HG03135 (cell line): ENCODE measurements around the gene OLFM1.
"Not testable (repeated sequence)": the region's sequence is repeated elsewhere in the genome, so short reads cannot be mapped to it uniquely, and the experiment has no call there.

Experiments
- ATAC-seq: cut with Tn5 transposase; IDR thresholded peaks from one replicate; pipeline ENCODE4 v1.9.1; 2021; ENCODE audit warnings: mild to moderate bottlenecking, moderate library complexity; ENCODE audit not compliant: unreplicated experiment

Gene OLFM1

DNA sequence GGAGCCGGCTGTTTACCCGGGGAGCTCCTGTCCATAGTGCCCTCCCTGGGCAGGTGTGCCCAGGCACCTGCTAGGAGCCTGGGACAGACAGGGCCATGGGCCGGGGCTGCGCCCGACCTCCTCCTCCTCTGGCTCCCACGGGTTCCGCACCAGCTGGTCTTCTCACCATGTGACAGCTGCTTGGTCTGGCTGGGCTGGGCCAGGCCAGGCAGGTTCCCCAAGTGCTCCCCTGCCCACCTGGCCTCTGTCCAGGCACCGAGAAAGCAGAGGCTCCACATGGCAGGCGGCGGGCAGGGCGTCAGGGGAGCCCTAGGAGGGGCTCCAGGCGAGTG lies 60.0 kb downstream of the OLFM1 start:
- no peak for ATAC-seq

DNA sequence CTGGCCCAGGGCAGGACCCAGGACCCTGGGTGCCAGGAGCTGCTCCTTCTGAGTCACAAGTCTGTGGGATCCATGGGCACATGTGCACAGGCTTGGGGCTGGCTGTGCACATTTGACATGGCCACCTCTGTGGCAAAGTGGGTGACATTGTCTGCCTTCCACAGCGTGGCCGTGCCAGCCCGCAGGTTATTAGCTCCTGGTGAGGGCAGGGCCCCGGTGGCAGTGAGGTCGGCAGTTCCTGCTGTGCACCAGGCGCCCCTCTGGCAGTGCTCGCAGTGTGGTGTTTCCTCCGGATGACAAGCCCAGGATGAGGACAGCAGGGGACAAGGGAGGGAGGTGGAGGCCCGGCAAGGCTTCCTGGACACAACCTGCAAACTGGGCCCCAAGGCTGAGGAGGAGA lies 60.5 kb downstream of the OLFM1 start:
- no peak for ATAC-seq

DNA sequence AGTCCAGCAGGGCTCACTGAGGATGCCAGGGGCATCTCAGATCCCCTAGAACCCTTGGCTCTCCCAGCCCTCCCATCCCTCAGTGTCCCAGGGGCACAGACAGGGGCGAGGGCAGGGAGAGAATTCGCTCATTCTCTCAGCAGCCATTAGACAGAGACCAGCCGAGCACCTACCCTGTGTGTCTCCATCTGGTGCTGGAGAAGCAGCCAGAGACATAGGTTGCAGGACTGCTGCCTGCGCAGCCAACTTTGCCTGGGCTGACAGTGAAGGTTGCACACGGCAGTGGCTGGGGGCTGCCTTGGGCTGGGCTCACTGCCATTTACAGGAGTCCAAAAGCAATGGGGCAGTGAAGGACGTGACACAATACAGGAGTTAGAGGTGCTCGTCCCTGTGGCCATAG lies 60.9 kb downstream of the OLFM1 start:
- no peak for ATAC-seq

DNA sequence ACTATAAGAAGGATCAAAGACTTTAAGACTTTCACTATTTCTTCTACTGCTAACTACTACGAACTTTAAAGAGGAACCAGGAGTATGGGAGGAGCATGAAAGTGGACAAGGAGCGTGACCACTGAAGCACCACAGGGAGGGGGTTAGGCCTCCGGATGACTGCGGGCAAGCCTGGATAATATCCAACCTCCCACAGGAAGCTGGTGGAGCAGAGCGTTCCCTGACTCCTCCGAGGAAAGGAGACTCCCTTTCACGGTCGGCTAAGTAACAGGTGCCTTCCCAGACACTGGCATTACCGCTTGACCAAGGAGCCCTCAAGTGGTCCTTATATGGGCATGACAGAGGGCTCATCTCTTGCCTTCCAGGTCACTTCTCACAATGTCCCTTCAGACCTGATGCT lies 62.4 kb downstream of the OLFM1 start:
- not testable (repeated sequence) for ATAC-seq

DNA sequence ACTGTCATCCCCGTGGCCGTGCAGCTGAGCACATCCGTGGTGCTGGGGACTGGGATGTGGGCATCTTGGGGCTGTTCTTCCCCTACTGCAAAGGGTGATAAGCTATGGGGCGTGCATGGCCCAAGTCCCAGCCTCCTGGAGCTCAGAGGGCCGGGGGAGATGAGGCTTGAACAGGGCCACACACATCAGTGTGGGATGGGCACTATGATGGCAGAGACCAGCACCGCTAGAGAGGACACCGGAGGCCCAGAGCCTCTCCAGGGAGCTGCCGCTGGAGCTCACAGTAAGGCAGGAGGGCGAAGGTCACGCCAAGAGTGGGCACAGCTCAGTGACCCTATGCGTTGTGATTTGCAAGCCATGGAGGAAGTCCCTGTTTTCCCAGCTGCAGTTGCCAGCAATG lies 63.5 kb downstream of the OLFM1 start:
- ATAC-seq: no peak

DNA sequence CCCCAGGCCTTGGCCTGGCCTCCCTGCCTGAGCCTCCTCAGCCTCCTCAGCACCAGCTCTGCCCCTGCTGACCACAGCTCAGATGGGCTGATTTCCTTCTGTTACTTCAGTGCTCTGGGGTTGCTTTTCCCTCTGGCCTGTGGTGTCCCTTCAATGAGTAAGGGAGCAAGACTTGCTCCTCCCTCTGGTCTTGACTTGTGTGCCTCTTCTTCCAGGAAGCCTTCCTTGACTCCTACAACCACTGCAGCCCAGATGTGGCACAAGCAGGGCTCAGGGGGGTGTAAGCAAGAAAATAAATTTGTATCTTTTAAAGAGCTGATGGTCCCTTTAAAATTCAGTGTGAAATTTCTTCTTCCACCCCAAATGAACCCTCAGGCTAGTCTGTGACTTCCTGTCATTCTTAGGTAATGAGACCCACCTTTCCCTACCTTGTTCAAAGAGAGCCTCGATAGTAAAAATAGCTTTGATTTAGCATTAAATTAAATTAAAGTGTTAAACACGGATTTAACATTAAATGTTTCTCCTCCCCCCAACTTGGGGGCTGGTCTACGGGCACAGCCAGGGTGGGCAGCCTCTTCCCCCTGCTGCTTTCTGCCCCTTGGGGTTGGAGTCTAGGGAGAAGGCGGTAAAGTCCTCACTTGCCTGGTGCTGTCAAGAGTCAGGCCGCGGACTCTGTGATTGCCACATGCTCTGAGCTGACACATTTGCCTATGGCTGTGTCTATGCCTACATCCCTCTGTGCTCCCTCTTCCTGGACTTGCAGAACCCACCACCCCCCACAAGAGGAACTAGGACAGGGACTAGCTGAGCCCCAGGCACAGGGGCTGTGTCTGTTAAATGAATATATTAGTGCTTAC lies 64.5 kb downstream of the OLFM1 start:
- ATAC-seq: no peak

DNA sequence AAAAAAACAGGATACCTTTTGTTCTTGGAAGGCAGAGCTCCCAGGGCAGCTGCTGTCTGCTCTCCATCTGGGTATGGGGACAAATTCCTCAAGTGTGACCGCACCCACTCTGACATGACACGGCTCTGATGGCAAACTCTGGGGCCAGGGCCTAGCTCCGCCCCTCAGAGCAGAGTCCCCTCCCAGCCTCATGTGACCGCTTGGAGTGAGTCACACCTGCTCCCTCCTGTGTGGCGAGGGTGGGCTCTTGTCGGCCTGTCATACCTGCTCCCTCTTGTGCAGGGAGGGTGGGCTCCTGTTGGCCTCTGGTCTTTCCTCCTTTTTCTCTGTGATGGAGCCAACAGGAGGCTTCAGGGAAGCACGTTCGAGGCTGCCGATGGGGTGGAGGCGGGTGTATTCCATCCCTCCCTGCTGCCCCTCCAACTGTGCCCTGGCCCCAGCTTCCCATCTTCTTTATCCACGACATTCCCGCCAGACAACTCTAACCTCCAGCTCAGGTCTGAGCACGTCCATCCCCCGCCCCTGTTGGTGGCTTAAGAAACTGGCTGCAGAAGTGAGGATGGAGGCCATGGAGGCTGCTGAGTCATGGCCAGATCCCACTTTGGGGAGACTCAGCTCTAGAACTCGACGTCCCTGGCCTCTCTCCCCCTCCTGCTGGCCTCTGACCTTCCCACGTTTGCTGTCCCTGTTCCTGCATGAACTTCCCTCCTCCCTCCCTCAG lies 65.3 kb downstream of the OLFM1 start:
- no peak for ATAC-seq

DNA sequence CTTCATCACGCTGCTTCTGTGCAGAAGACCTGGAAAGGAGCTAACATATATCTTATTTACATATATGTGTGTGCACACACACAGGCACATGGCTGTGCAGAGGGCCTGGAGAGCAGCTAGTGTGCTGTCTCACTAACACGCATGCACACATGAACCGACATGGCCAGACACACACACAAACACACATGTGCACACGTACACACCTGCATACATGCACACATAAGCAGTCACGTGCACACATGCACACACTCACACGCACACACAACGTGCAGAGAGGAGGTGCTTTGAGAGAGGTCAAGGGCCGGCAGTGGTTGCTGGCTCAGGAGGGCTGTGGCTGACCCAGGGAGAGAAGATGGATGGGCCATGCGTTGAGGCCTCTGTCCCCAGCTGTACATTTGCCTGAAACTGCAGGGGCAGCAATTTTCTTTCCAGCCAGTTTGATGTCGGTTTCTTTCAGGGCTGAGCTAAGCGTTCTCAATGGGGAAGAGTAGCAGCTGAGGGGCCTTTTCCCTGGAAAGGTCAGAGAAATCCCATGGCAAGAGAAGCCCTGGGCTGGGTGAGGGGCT lies 66.7 kb downstream of the OLFM1 start:
- ATAC-seq: no peak

DNA sequence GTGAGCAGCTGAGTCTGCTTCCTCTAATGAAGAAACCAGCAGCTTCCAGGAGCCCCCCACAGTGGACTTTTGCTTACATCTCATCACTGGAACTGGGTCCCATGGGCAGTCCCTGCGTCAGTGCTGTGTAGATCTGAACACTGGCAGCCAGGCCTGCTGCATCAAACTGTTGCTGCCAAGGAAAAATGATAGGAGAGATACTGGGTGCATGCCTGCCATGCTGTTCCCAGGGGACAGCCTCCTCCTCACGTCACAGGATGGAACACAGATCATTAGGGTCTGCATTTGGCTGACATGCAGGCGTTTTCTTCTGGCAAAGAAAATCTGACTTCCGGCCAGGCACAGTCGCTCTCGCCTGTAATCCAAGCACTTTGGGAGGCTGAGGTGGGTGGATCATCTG lies 67.9 kb downstream of the OLFM1 start:
- no peak for ATAC-seq

DNA sequence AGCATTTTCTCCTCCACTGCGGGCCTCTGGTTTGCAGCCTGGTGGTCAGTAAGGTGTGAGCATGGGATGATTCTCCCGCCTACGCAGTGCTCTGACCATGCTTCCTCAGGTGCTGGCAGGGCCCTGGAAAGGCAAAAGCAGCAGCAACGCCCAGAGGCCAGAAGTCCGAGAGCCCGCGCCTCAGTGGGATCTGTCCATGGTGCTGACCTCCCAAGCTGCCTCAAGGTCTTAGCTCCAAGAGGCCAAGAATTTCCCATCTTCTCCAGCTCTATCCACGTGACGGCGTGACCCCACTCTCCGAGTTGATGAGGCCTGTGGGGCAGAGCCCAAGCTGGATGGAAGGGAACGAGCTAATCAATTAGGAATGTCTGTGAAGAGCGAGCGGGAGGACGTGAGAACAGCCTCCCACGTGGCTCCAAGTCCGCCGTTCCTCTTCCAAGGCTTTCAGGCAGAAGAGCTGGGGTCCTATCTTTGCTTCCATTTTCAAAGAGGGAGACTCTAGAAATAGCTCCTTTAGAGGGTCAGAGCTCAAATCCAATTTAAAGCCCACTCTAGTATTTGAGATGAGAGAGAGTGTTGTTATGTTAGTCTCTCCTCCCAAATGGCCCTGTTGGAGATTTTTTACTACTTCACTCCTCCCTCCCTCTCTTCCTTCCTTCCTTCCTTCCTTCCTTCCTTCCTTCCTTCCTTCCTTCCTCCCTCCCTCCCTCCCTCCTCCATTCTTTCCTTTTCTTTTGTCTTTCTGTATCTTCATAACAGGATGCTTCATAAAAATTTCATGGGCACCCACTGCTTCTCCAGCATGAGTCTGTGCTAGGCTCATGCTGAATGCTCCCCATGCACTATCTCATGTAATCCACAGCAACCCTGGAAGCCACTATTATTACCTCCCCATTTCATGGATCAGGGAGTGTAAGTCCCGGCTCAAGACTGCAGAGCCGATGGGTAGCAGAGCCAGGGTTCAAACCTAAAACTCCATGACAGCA lies 69.3 kb downstream of the OLFM1 start:
- ATAC-seq: no peak

DNA sequence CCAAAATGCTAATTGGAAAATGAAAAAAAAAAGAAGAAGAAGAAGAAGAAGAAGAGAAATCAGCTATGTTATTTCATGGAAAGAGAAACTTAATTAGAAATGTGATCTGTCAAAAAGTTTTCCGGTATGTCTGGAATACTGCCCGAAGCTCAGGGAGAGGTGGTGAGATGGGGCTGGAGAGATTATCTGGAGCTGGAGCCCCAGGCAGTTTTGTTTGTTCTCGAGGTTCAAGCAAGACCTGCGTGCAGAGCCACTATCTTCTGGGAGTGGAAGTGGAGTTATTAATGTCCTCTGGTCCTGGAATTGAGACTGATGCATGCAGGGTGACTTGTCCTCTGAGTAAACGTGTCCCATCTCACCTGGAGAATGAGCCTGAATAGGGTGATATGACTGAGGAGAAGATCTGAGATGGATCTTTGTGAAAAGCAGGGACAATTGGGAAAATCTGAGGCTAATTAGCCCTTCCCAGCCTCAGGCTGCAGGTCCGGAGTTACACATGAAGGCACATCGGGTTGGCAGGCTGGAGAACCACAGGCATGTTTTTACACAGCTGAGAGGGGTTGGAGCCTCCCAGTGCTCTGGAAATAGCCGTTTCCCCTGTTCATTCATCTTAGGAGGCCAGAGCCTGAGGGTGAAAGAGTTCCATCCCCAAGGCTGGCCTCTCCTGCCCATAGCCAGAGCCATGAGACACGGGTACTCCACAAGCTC lies 70.5 kb downstream of the OLFM1 start:
- no peak for ATAC-seq

DNA sequence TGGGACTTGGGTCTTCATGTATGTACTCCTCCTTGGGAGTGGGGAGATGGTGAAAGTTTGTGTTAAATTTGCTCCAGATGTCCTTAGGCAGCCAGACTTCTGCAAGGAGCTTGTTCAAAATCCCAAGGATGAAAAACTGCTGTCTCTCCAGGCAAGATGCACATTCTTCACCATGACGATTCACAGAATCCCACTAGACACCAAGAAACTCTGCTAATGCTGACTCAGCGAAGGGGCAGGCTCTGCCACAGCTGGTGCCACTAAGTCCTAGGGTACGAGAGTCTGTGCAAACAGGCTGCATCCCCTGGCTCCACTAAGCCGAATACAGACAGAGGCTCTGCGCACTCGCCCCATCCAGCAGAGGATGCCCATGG lies 71.1 kb downstream of the OLFM1 start:
- ATAC-seq: no peak

DNA sequence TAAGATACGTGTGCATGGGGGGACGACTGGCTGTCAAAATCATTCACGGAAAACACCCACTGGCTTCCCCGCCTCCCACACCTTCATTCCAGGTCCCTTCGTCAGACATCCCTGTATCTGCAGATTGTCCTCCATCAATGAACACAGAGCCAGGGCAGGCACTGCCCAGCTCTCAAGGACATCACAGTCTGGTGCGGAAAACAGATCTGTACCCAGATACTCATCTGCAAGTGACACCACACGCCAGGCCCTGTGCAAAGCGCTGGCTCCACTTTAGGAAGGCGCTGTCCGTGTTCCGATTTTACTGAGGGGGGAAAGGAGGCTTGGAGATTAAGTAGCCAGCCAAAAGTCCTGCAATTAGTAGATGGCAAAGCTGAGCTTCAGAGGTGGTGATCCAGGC lies 72.3 kb downstream of the OLFM1 start:
- no peak for ATAC-seq

DNA sequence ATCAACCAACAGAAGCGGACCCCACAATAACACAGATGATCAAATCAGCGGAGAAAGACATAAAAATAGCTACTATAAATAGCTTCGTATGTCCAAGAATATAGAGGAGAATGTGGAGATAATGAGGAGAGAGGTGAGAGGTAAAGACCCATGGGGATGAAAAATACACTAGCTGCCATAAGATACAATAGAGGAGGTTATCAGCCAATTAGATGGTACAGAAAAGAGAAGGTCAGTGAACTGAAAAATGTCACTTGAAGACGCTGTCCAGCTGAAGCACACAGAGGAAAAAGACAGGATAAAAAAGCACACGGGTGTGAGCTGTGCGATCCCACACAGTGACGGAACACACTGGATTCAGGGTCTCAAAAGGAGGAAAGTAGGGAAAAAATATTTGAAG lies 73.4 kb downstream of the OLFM1 start:
- ATAC-seq: no peak

DNA sequence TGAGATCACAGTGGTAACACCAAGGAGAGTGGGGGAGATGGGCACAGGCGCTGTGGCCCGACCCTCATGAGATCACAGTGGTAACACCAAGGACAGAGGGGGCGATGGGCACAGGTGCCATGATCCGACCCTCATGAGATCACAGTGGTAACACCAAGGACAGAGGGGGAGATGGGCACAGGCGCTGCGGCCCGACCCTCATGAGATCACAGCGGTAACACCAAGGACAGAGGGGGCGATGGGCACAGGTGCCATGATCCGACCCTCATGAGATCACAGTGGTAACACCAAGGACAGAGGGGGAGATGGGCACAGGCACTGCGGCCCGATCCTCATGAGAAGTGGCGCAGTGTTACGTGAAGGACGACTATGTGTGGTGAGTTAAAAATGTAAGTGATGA lies 75.1 kb downstream of the OLFM1 start:
- not testable (repeated sequence) for ATAC-seq

DNA sequence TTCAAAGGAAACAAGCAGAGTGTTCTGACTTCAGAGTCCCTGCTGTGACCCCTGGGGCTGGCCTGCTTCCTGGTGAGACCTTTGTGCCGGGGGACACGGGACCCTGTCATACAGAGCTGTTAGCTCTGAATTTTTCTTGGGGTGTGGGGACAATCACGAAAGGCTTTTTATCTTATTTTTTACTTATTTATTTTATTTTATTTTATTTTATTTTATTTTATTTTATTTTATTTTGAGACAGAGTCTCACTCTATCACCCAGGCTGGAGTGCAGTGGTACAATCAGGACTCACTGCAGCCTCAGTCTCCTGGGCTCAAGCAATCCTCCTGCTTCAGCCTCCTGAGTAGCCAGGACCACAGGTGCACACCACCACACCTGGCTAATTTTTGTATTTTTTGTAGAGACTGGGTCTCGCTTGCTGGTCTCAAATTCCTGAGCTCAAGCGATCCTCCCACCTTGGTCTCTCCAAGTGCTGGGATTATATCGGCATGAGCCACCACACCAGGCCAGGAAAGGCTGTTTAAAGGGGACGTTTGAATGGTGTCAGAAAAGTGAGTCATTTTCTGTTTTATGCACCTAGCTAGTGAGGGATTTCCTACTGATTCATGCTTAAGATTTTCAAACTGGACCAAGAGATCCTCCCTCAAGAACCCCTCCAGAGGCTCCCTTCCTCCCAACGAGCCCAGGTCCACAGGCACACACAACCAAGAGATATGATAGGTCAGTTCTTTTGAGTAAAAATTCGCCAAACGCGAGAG lies 75.7 kb downstream of the OLFM1 start:
- ATAC-seq: no peak

DNA sequence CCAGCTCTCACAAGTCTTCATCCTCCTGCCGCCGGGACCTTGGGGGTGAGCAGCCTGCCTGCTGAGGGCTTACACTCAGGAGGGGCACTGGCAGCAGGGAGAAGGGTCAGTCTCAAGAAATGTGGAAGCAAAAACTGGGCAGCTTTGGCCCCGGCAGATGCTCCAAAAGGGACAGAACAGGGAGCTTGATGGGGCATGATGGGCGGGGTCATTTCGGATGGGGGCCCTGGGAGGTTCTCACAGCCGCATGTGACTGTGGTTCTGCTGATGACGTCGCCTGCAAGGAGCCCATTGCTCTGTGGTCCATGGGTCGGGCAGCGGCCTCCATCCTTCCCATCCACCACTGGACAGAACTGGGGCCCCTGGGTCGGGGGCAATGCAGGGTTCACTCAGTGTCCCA lies 76.6 kb downstream of the OLFM1 start:
- no peak for ATAC-seq

DNA sequence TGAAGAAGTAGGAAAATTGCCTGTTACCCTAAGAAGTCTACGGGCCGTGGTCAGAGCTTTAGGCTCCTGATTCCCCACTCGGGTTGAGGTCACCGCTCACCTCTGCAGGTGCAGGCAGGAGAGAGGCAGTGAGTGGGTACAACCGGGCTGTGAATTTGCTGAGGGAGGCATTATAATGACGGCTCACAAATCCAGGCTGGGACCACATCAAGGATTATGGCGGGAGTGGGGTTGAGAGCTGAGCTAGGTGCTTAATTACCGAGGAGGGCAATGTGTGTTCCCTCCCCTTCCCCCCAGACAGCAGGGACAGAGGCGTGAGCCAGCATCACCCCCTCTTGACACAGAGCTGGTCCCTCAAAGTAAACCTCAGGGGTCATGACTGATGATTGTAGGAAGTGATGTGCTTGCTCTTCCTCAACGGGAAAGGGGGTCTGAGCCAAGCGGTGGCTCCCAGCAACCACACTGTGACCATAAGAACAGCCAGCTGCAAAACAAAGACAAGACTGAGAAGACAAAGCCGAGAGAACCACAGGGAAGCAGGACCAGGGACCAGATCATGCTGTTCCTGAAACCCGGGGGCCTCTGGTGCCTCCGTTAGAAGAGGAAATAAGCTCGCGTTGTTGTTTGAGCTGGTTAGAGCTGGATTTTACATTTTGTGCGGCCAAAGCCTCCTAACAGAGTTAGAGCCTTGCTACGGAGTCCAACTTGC lies 77.7 kb downstream of the OLFM1 start:
- ATAC-seq: no peak
